COR-L47 (cell line): ENCODE measurements around the gene PRSS56.
A peak's percentile ranks its signal among the peaks of the same experiment; 100 is the strongest.
"Not testable (repeated sequence)": the region's sequence is repeated elsewhere in the genome, so short reads cannot be mapped to it uniquely, and the experiment has no call there.

ENCODE experiments used
- DNase-seq: peaks from one replicate; lab custom pipeline; 2025; lab: John Stamatoyannopoulos, UW

Gene PRSS56

DNA sequence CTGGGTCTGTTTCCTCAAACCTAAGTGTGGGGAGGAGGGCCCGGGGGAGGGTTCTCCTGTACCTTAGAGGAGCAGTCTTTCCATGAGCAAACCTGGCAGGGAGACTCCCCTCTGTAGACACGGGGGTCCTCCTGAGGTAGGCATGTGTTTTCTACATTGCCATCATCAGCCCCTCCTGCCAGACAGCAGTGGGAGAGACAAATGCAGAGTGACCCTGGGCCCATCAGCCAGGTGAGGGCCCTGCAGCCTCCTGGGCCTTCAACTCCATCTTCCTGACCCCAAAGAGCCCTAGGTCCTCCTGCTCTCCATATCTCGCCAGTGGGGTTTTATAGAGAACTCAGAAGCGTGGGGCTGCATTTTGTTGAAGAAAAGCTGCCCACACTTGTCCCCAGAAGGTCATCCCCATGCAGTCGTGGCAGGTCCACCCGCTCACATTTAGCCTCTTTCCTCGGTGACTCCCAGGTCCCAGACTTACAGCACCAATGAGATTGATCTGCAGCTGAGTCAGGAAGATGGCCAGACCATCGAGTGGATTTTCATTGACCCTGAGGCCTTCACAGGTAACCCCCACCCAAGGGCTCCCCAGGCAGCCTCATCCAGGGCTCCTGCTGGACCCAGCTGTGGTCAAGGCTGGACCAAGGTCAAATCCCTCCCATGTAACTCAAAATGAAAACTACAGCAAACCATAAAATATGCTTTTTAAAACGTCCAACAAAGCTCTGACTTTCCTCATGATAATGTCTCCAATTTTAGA lies 21.9 kb downstream of the PRSS56 start:
- no peak for DNase-seq

- DNase-seq: no peak
These were observed 22.7 kb downstream of the PRSS56 start for GRCh38 chr2:232542715-232543467.

GRCh38 chr2:232543491-232543890 lies 23.3 kb downstream of the PRSS56 start:
- DNase-seq: no peak

DNA sequence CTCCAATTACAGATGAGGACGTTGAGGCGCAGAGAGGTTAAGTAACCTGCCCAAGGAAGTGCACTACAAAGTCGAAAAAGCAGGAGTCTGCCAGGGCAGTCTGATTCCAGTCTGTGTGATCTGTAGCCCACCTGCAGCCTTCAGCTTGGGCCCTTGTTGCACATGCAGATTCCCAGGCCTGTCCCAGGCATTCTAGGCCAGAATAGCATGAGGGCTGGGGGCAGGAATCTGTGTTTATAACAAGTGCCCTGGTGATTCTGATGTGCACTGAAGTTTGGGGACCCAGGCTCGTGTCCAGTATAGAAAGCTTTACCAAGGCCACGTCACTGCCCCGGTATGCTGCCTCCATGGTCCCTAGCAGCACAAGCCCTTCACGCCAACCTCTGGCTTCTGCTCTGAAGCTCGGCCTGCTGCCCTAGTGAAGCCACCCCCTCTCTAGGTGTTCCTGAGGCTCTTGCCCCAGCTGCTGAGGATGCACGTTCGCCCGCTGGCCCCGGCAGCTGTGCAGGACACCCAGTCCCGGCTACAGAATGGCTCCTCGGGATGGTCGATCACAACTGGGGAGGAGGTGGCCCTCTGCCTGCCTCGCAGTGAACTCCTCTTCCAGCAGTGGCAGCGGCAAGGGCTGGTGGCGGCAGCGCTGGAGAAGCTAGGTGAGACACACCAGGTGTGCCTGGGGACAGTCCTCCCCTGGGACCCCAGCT lies 23.9 kb downstream of the PRSS56 start:
- DNase-seq: no peak

DNA sequence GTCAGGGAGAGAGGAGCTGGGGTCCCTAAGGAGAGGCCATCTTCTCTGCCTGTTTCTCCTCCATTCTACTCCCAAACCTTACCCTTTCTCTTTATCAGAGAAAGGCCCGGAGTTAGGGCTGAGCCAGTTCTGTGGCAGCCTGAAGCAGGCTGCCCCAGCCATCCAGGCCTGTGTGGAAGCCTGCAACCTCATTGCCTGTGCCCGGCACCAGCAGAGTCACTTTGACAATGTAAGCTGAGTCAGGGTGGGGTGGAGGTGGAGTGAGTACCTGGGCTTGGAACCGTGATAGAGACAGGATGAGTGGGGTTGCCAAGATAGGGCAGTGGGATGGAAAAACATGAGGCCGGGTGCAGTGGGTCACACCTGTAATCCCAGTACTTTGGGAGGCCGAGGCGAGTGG lies 24.5 kb downstream of the PRSS56 start:
- DNase-seq: no peak

- DNase-seq: no peak
These were observed 25.6 kb downstream of the PRSS56 start for GRCh38 chr2:232545511-232546375.

DNA sequence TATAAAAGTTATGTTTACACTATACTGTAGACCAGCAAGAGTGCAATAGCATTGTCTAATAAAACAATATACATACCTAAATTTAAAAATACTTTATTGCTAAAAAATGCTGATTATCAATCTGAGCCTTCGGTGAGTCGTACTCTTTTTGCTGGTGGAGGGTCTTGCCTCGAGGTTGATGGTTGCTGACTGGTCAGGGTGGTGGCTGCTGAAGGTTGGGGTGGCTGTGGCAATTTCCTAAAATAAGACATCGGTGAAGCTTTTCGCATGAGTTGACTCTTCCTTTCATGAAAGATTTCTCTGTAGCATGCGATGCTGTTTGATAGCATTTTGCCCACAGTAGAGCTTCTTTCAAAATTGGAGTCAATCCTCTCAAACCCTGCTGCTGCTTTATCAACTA lies 27.8 kb downstream of the PRSS56 start:
- DNase-seq: no peak

DNA sequence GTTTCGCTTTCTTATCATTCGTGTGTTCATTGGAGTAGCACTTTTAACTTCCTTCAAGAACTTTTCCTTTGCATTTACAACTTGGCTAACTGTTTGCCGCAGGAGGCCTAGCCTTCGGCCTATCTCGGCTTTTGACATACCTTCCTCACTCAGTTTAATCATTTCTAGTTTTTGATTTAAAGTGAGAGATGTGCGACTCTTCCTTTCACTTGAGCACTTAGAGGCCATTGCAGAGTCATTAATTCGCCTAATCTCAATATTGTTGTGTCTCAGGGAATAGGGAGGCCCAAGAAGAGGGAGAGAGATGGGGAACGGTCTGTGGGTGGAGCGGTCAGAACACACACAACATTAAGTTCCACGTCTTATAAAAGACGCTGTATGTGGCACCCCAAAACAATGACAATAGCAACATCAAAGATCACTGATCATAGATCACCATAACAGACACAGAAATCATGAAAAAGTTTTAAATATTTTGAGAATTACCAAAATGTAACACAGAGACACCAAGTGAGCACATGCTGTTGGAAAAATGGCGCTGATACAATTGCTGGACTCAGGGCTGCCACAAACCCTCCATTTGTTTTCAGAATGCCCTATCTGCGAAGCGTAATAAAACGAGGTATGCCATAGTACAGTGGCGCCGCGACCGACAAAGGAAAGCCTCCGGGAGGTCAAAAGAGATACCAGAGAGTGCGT lies 29.6 kb downstream of the PRSS56 start:
- no peak for DNase-seq

- peak; percentile 81 for DNase-seq
These were observed 30.4 kb downstream of the PRSS56 start, which contains the start of the genes EIF4E2 and TIGD1 for GRCh38 chr2:232550354-232551249. Gene EIF4E2 (plus strand): TSS chr2:232550689. CDS start chr2:232550725, 36 bp downstream. Gene TIGD1 (minus strand): TSS chr2:232550557. CDS start chr2:232549882, 675 bp downstream.

- no peak for DNase-seq
These were observed 31.1 kb downstream of the PRSS56 start for GRCh38 chr2:232551250-232551638.

DNA sequence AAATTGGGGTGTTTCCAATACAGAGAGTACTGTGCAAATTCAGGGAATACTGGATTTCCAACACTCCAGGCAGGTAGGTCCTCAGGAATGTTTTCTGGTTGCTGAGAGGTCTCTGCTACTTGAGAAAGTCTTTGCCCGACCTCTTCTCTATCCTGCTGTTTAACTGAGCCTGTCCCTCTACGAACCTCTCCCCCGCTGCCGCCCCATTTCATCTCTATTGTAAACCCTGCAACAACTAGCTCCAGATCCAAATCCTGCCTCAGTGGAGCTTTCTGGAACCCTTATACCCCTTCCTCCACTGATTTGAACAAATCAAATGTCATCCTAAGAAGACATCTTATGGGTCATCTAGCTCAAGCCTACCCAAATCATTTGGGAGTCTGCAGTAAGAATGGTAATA lies 31.6 kb downstream of the PRSS56 start:
- no peak for DNase-seq

DNA sequence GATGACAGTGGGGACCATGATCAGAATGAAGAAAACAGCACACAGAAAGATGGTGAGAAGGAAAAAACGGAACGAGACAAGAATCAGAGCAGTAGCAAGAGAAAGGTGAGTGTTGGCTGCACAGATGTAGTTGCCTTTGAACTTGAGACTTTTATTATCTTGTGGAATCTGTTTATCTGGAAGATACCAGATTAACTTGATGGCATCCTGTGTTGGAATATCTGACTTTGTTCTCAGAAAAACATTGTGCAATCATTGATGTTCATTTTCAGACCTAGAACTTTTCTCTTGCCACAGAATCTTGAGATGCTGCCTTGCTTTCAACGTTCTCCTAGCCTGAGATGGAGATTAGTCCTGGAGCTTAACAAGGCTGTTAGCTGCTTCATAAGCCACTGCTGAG lies 36.2 kb downstream of the PRSS56 start:
- no peak for DNase-seq

GRCh38 chr2:232562515-232563151 lies 42.4 kb downstream of the PRSS56 start:
- DNase-seq: no peak

GRCh38 chr2:232563580-232563979 lies 43.4 kb downstream of the PRSS56 start:
- DNase-seq: no peak

GRCh38 chr2:232567721-232568120 lies 47.5 kb downstream of the PRSS56 start:
- DNase-seq: no peak

GRCh38 chr2:232568161-232568560 lies 48.0 kb downstream of the PRSS56 start:
- DNase-seq: no peak

GRCh38 chr2:232569541-232569940 lies 49.4 kb downstream of the PRSS56 start:
- no peak for DNase-seq

GRCh38 chr2:232570481-232570880 lies 50.3 kb downstream of the PRSS56 start:
- not testable (repeated sequence) for DNase-seq

DNA sequence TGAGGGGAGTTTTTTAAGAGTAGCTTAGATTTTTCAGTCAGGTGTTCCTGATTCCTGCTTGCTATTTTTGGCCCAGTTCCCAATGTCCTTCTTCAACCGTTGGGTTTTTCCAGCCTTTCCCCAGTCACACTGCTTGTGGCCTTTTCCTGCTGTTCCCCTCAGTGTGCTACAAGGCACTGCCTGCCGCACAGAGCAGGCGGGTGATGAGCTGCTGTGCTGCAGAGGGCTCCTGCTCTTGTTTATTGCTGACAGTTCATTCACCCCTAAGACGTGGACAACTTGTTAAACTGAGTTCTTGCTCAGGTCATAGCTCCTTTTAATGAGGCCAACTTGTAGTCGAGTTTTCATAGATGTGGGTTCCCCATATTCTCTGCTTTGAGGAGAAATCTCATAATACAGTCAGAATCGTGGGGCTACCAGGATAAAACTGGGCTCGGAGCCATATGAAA lies 50.9 kb downstream of the PRSS56 start:
- DNase-seq: no peak
